Fibroblast of the aortic adventitia (primary cell): ENCODE measurements around the gene PQBP1. TPM values are rescaled to one million over a fixed set of nuclear protein-coding genes. Genes with fewer than 3 reads are reported as not detected.

Experiments
- DNase-seq: peaks from one replicate; pipeline ENCODE4 v3.0.0-alpha.2; 2010; ENCODE audit warnings: low read depth
- H3K4me3 ChIP-seq: 2 replicates; pipeline ENCODE4 v1.5.1; 2011; ENCODE audit warnings: low read depth, mild to moderate bottlenecking, control low read depth, low read length, moderate library complexity
- total RNA-seq: library from RNA; depleted of rRNA; stranded (reverse); fragments of >200 nt; gene quantifications from 2 replicates; pipeline ENCODE4 v1.2.3, GENCODE V29; 2012; ENCODE audit warnings: low replicate concordance
- TF ChIP-seq, protein P1 (sequence below): IDR thresholded peaks from 2 replicates; pipeline ENCODE4 v1.5.1; 2011; ENCODE audit warnings: mild to moderate bottlenecking, low read length, control low read depth, inconsistent platforms; ENCODE audit not compliant: insufficient read depth

The PQBP1 gene
- total RNA-seq, 1 donor: 35.4 TPM

DNA sequence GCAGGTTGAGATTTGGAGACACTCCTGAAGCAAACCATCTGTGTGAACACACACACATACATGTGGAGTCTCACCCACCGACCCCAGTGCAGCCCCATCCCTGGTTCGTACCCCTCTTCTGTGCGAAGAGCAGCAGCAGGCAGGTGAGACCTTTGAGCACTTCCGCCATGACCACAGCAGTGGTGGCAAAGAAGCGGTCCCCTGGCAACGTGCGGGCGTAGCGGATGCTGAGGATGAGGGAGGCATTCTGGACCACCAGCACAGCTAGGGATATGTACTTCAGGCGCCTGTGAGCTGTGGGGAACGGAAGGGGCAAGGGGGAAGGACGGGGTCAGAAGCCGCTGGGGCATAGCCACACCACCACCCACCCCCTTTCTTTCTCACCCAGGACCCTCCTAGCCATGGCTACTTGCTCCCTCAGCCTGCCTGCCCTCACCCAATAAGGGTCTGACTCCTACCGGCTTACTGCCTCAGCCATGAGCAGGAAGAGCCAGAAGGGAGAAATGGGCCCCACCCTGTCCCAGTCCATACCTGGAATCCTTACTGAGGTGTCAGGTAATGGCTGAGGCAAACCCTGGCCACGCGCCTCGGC, 12.1 kb downstream of the PQBP1 start:
- DNase-seq: no peak
- no peak overlapping the region for H3K4me3 ChIP-seq
- TF ChIP-seq, protein P1, sequence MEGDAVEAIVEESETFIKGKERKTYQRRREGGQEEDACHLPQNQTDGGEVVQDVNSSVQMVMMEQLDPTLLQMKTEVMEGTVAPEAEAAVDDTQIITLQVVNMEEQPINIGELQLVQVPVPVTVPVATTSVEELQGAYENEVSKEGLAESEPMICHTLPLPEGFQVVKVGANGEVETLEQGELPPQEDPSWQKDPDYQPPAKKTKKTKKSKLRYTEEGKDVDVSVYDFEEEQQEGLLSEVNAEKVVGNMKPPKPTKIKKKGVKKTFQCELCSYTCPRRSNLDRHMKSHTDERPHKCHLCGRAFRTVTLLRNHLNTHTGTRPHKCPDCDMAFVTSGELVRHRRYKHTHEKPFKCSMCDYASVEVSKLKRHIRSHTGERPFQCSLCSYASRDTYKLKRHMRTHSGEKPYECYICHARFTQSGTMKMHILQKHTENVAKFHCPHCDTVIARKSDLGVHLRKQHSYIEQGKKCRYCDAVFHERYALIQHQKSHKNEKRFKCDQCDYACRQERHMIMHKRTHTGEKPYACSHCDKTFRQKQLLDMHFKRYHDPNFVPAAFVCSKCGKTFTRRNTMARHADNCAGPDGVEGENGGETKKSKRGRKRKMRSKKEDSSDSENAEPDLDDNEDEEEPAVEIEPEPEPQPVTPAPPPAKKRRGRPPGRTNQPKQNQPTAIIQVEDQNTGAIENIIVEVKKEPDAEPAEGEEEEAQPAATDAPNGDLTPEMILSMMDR: no peak

DNA sequence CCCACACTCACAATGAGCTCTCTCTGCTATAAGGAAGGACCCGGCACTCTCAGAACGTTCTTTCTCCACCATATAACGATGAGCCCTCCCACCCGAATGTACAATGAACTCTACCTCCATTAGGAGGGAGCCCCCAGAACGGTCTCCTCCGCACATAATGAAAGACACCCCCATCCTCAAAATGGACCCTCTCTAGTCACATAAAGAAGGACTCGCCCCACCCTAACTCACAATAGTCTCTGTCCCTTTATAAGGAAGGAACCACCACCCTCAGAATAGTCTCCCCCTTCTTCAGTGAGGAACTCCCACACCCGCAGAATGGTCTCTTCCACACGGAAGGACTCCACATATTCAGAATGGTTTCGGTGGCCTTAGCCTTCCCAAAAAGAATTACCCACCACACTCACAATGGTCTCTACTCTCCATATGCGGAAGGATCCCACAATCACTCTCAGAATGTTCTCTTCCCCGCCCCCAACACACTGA, 13.2 kb downstream of the PQBP1 start:
- DNase-seq: peak; percentile 41
- TF ChIP-seq, protein P1: no peak
- H3K4me3 ChIP-seq: peak overlapping the region; percentile 77

DNA sequence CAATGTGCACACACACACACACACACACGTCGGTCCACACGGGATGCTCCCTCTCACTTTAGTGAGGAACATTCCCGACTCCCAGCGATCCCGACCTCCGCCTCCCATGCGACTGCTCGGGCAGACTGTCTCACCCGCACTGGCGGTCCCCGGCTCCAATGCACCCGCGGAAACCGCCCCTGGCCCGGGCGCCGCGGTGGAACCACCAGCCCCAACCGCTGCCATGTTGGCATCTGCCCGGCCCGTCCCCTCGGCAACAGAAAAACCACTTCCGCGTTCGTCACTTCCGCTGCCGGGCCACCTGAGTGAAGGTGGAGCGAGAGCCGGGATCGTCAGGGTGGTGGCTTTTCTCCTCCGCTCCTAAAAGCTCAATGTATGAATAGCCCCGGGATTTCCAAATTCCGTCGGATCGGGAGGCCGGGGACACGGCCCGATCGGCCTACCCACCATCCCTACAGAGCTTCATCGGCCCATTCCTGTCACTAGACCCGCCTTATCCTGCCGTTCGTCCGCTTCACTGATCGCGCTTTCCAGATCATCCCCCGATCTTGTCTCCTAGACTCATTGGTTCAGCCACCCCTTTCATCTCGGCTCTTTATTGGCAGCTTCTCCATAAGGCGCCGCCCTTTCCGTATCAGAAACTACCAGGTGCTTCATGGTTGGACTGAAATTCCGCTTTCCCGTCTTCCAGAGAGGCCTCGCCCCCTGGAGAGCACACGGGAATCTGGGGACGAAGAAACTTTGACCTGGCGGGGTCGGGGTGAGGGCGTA, 13.9 kb downstream of the PQBP1 start, which contains the start of gene SLC35A2:
SLC35A2 (minus strand) TSS at position 235 of the 771 bp plus-strand sequence; CDS start at position 225, 10 bp downstream.
- peak; percentile 58 for DNase-seq
- peak within 1 kb of the TSS; percentile 77 for H3K4me3 ChIP-seq
- TF ChIP-seq, protein P1: no peak

DNA sequence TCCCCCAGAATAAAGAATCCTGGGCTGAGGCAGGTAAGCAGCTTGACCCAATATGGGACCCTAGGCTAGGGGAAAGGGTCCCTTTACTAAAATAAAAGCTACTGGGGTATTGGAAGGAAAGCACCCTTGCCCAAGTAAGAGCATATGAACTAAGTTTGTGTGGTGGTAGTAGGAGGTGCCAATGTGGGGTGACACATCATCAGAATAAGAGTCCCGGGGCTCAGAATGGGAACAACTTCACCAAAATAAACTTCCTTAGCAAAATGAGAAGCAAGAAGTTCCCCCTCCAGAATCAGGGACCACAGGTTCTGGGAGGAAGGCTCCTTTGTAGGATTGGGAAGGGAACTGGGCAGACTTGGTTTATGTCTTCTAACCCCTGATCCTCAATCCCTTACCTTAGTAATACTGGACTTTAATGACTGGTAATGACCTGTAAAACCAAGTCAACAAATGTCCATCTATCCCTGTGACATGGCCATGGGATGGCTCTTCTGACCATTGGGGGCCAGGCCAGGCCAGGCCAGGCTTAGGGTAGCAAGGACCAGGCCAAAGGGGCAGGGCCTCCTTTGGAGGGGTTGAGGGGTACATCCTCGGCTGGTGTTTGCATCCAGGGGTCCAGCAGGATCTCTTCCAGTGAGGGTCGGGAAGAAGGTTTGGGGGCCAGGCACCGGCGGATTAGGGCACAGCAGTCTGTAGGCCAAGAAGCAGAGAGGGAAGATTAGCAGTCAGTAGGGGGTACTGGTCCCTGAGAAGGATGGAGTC, 16.1 kb downstream of the PQBP1 start:
- TF ChIP-seq, protein P1: no peak
- no peak for DNase-seq
- no peak overlapping the region for H3K4me3 ChIP-seq

DNA sequence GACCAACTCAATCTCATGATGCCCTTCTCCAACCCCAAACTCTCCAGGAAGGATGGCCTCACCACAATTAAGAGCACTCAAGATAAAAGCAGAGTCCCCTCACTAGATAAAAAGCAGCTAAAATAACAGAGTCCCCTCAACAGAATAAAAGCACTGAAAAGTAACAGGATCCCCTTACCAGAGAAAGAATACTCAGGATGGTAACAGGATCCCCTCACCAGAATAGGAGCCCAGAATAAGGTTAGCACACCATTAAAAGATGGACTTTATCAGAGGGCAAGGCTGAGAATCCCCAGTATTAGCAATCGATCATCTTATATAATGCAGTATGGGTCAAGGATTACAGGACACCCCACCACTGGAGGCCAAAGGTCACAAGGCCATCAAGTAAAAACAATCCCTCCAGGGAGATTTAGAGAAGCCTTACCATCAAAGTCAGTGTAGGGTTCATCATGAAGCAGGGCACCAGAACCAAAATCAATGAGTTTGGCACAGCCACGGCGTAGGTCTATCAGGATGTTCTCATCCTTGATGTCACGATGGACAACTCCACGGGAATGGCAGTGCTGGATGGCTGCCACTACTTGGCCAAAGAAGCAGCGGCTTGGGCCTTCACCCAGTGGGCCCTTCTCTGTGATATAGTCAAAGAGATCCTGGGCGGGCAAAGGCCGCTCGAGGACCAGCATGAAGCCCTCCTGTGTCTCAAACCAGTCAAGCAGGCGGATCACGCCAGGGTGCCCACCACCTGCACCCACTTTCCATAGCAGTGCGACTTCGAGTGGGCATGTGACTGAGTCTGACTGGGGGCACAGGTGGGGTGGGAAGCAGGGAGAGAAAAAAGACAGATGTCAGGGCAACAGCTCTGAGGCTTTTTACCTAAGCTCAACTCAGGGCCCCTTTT, 17.1 kb downstream of the PQBP1 start:
- TF ChIP-seq, protein P1: no peak
- no peak overlapping the region for H3K4me3 ChIP-seq
- DNase-seq: no peak
